ENCODE results near the gene MCUB. TPM values are rescaled to one million over a fixed set of nuclear protein-coding genes. Genes with fewer than 3 reads are reported as not detected.

The MCUB gene
- total RNA-seq, 1 experiment from 2014 or later = 3.7 TPM

- in situ Hi-C loops (cut with HindIII; ENCODE audit: low pct_unique_long_range_greater_than_20kb, low sequenced_read_pairs) = no loop called here
- no peak for DNase-seq (ENCODE audit: low read depth, low spot score)
Measured at GRCh38 chr4:109699553-109700225, 139.6 kb downstream of the MCUB start.

GRCh38 chr4:109701566-109702410 lies 141.7 kb downstream of the MCUB start:
- in situ Hi-C loops (cut with HindIII; ENCODE audit: low pct_unique_long_range_greater_than_20kb, low sequenced_read_pairs) = no loop called here
- DNase-seq (ENCODE audit: low read depth, low spot score) = no peak

GRCh38 chr4:109702950-109703663 lies 143.1 kb downstream of the MCUB start, which contains the start of gene CASP6:
Gene CASP6 (minus strand): TSS chr4:109703445. CDS start chr4:109703395, 50 bp downstream.
- in situ Hi-C loops (cut with HindIII; ENCODE audit: low pct_unique_long_range_greater_than_20kb, low sequenced_read_pairs) = no loop called here
- peak; percentile 58 for DNase-seq (ENCODE audit: low read depth, low spot score)

GRCh38 chr4:109703664-109704361 lies 143.8 kb downstream of the MCUB start:
- in situ Hi-C loops (cut with HindIII; ENCODE audit: low pct_unique_long_range_greater_than_20kb, low sequenced_read_pairs) = no loop called here
- peak; percentile 24 for DNase-seq (ENCODE audit: low read depth, low spot score)

GRCh38 chr4:109708435-109708834 lies 148.4 kb downstream of the MCUB start:
- in situ Hi-C loops (cut with HindIII; ENCODE audit: low pct_unique_long_range_greater_than_20kb, low sequenced_read_pairs) = no loop called here

GRCh38 chr4:109708990-109709389 lies 148.9 kb downstream of the MCUB start:
- no peak for DNase-seq (ENCODE audit: low read depth, low spot score)
- in situ Hi-C loops (cut with HindIII; ENCODE audit: low pct_unique_long_range_greater_than_20kb, low sequenced_read_pairs) = no loop called here

More at GRCh38 chr4:109708435-109708834, 148.4 kb downstream of the MCUB start:
- no peak for DNase-seq (ENCODE audit: low read depth, low spot score)

GRCh38 chr4:109713500-109713899 lies 153.5 kb downstream of the MCUB start:
- DNase-seq (ENCODE audit: low read depth, low spot score) = no peak
- in situ Hi-C loops (cut with HindIII; ENCODE audit: low pct_unique_long_range_greater_than_20kb, low sequenced_read_pairs) = no loop called here

- no peak for DNase-seq (ENCODE audit: low read depth, low spot score)
- in situ Hi-C loops (cut with HindIII; ENCODE audit: low pct_unique_long_range_greater_than_20kb, low sequenced_read_pairs) = no loop called here
Measured at GRCh38 chr4:109718759-109719158, 158.7 kb downstream of the MCUB start.

GRCh38 chr4:109719604-109720003 lies 159.6 kb downstream of the MCUB start:
- DNase-seq (ENCODE audit: low read depth, low spot score) = no peak
- in situ Hi-C loops (cut with HindIII; ENCODE audit: low pct_unique_long_range_greater_than_20kb, low sequenced_read_pairs) = no loop called here

GRCh38 chr4:109721033-109721432 lies 161.0 kb downstream of the MCUB start:
- DNase-seq (ENCODE audit: low read depth, low spot score) = no peak
- in situ Hi-C loops (cut with HindIII; ENCODE audit: low pct_unique_long_range_greater_than_20kb, low sequenced_read_pairs) = no loop called here

GRCh38 chr4:109722357-109722756 lies 162.3 kb downstream of the MCUB start:
- in situ Hi-C loops (cut with HindIII; ENCODE audit: low pct_unique_long_range_greater_than_20kb, low sequenced_read_pairs) = no loop called here
- no peak for DNase-seq (ENCODE audit: low read depth, low spot score)

GRCh38 chr4:109723110-109723509 lies 163.1 kb downstream of the MCUB start:
- DNase-seq (ENCODE audit: low read depth, low spot score) = no peak
- in situ Hi-C loops (cut with HindIII; ENCODE audit: low pct_unique_long_range_greater_than_20kb, low sequenced_read_pairs) = no loop called here

- in situ Hi-C loops (cut with HindIII; ENCODE audit: low pct_unique_long_range_greater_than_20kb, low sequenced_read_pairs) = no loop called here
- DNase-seq (ENCODE audit: low read depth, low spot score) = no peak
Measured at GRCh38 chr4:109728385-109728784, 168.3 kb downstream of the MCUB start.

- DNase-seq (ENCODE audit: low read depth, low spot score) = no peak
- in situ Hi-C loops (cut with HindIII; ENCODE audit: low pct_unique_long_range_greater_than_20kb, low sequenced_read_pairs) = no loop called here
Measured at GRCh38 chr4:109729117-109729717, 169.2 kb downstream of the MCUB start.

GRCh38 chr4:109729718-109730618 lies 169.9 kb downstream of the MCUB start, which contains the start of gene PLA2G12A:
Gene PLA2G12A (minus strand): TSS chr4:109730070. CDS start chr4:109729809, 261 bp downstream.
- in situ Hi-C loops (cut with HindIII; ENCODE audit: low pct_unique_long_range_greater_than_20kb, low sequenced_read_pairs) = no loop called here
- peak; percentile 49 for DNase-seq (ENCODE audit: low read depth, low spot score)

Measured in SK-MEL-5 (cell line).